HG03280 (cell line): ENCODE results near the gene PAX6.
"Not testable (repeated sequence)": the region's sequence is repeated elsewhere in the genome, so short reads cannot be mapped to it uniquely, and the experiment has no call there.

Source experiments
- ATAC-seq: cut with Tn5 transposase; IDR thresholded peaks from one replicate; pipeline ENCODE4 v1.9.1; 2021; ENCODE audit warnings: mild to moderate bottlenecking, moderate library complexity; ENCODE audit not compliant: unreplicated experiment

The PAX6 gene

DNA sequence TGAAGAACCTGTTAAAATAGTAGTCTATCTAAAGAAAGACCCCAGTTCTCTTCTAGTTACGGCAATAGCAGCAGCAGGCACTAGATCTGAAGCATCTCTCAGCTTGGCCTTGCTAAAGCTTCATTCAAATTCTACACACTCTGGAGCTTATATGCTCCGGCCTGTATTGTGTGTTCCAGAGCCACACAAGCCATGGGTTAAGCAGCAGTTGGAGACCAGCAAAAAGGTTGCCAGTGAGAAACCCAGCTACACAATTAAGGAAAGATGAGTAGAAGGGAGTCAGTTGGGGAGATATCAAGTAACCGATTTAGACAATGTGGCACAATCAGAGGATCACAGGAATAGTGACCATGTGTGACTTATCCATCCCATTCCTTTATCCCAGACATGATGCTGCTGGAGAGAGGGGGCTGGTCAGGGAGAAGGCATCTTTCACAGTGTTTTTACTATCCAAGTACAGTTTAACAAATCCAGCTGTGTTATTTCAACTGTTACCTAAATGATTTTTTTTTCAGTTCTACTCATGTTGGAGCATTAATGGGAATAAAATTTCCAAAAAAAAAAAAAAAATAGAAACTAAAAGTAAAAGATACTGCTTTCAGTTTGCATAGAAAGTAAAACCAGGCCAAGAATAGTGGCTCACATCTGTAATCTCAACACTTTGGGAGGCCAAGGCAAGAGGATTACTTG is 41.0 kb downstream of the PAX6 start:
- ATAC-seq: no peak

DNA sequence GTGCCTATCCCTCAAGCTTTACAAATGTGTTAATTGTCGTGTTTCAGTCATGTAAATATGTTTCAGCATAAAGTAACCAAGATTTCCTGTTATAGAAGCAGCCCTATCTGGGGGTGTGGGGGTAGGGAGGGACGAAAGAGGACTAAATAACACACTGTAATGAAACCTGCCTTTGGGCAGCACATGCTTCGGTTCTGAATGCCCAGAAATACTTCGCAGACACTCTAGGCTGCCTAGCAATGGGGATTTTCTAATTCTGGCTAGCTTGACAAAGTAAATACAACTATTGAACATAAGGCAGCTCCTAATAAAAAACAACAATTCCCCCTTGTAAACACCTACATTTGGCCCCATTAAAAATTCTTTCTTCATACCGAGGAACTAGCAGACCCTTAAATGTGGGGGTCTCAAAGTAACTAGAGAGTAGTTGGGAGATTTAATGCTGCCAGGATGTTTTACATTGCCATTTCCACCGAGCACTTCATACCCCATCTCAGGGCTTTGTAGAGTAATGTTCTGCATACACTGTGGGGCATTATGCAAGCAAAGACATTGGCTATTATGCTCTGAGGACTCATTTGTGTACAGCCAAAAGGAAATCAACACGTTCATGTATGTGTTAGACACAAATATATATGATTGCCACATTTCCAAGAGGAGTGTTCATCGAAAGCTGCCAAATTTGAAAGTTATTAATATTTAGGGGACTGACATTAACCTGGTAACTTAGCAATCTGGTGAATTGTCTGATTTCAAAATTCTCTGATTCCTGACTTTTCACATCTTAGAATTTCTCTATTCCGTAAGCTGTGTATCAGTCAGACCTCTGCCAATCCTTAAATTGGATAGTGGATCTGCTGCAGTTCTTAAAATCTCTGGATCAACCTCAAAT is 42.1 kb downstream of the PAX6 start:
- ATAC-seq: no peak

DNA sequence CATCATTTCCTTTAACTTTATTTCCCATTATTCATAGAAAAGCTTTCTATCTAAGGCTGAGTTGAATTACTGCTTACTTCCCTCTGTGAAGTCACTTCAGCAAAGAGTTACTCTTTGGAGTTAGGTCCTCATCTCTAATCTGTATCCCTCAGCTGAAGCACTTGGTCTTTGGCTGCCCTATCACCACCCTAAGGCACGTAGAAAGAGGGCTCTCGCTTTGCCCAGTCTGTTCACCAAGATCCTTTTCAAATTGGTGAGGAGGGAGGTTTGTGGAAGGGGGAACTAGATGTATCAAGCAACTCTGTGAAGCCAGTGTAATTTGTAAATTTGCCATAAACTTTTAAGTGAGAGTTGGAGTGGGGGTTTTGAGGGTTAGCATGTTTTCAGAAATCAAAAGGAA is 43.4 kb downstream of the PAX6 start:
- ATAC-seq: no peak

GRCh38 chr11:31767066-31767465 is 44.1 kb downstream of the PAX6 start:
- ATAC-seq: no peak

DNA sequence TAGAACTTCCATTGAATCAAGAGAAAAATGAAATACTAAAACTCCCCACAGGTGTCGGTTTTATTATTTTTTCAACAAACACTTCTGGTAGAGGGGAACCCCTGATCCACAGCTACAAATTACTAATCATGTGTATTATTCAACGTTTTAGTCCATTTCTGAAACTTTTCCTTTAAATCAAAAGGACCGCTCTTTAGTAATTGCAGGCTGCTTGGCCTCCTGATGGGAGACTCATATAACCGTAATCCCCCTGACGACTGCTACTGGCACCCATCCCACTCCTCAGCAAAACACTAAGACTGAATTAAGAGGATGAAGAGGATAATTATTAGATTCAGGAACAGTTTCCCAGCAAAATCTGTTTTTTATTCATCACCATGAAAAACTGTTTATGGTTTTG is 46.4 kb downstream of the PAX6 start:
- no peak for ATAC-seq

DNA sequence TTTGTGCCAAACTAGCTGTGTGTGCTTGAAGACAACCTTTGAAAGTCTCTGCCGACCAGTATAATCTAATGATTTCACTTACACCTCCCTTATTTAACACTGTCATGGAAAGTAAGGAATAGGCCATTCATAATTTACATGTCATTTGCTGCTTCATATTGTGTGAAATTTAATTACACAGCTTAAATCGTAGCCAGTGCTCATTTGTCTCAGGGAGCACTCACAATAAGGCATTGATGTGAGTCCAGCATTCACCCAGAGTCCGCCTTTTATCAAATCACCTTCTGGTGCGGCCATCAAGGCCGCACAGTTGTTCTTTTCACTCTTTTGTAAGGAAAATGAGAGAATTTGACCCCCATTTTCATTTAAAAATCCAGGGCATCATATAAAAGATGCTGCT is 46.9 kb downstream of the PAX6 start:
- no peak for ATAC-seq

- no peak for ATAC-seq
Measured at GRCh38 chr11:31763296-31763695, 47.8 kb downstream of the PAX6 start.

- ATAC-seq: no peak
Measured at GRCh38 chr11:31761636-31762035, 49.5 kb downstream of the PAX6 start.

- no peak for ATAC-seq
Measured at GRCh38 chr11:31757260-31757835, 53.8 kb downstream of the PAX6 start.

- no peak for ATAC-seq
Measured at GRCh38 chr11:31747581-31747980, 63.5 kb downstream of the PAX6 start.

DNA sequence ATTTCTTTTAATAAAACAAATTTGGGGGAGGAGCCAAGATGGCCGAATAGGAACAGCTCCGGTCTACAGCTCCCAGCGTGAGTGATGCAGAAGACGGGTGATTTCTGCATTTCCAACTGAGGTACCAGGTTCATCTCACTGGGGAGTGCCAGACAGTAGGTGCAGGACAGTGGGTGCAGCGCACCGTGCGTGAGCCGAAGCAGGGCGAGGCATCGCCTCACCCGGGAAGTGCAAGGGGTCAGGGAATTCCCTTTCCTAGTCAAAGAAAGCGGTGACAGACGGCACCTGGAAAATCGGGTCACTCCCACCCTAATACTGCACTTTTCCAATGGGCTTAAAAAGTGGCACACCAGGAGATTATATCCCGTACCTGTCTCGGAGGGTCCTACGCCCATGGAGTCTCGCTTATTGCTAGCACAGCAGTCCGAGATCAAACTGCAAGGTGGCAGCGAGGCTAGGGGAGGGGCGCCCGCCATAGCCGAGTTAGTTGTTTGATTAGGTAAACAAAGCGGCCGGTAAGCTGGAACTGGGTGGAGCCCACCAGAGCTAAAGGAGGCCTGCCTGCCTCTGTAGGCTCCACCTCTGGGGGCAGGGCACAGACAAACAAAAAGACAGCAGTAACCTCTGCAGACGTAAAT is 70.3 kb downstream of the PAX6 start:
- ATAC-seq: not testable (repeated sequence)

GRCh38 chr11:31740131-31740530 is 71.0 kb downstream of the PAX6 start:
- no peak for ATAC-seq
